ENCODE measurements around the gene ALG11.
A peak's percentile ranks its signal among the peaks of the same experiment; 100 is the strongest.
"Not testable (repeated sequence)": the region's sequence is repeated elsewhere in the genome, so short reads cannot be mapped to it uniquely, and the experiment has no call there.

ALG11 gene

GRCh38 chr13:52011632-52012511 is at the start of gene ALG11:
ALG11 (plus strand) TSS chr13:52012398; CDS start chr13:52012419, 21 bp downstream.
- peak; percentile 99 to 100 for DNase-seq (ENCODE audit: low read depth in 2 of 2, low spot score in 1 of 2)

GRCh38 chr13:51966186-51966585 is 46.0 kb upstream of the ALG11 start:
- no peak for DNase-seq (ENCODE audit: low read depth in 2 of 2, low spot score in 1 of 2)

GRCh38 chr13:51967482-51968446 is 44.4 kb upstream of the ALG11 start:
- no peak for DNase-seq (ENCODE audit: low read depth in 2 of 2, low spot score in 1 of 2)

GRCh38 chr13:51970349-51970748 is 41.8 kb upstream of the ALG11 start:
- DNase-seq (ENCODE audit: low read depth in 2 of 2, low spot score in 1 of 2) = no peak

- no peak for DNase-seq (ENCODE audit: low read depth in 2 of 2, low spot score in 1 of 2)
Observed at GRCh38 chr13:51971520-51972426, 40.4 kb upstream of the ALG11 start.

GRCh38 chr13:51974482-51974881 is 37.7 kb upstream of the ALG11 start:
- DNase-seq (ENCODE audit: low read depth in 2 of 2, low spot score in 1 of 2) = no peak

- DNase-seq (ENCODE audit: low read depth in 2 of 2, low spot score in 1 of 2) = no peak
Observed at GRCh38 chr13:51976423-51976822, 35.8 kb upstream of the ALG11 start.

- no peak for DNase-seq (ENCODE audit: low read depth in 2 of 2, low spot score in 1 of 2)
Observed at GRCh38 chr13:51976890-51977289, 35.3 kb upstream of the ALG11 start.

- DNase-seq (ENCODE audit: low read depth in 2 of 2, low spot score in 1 of 2) = no peak
Observed at GRCh38 chr13:51977625-51978024, 34.6 kb upstream of the ALG11 start.

GRCh38 chr13:51978796-51979556 is 33.2 kb upstream of the ALG11 start:
- no peak for DNase-seq (ENCODE audit: low read depth in 2 of 2, low spot score in 1 of 2)

- no peak for DNase-seq (ENCODE audit: low read depth in 2 of 2, low spot score in 1 of 2)
Observed at GRCh38 chr13:51980908-51981307, 31.3 kb upstream of the ALG11 start.

- no peak for DNase-seq (ENCODE audit: low read depth in 2 of 2, low spot score in 1 of 2)
Observed at GRCh38 chr13:51981355-51981754, 30.8 kb upstream of the ALG11 start.

- DNase-seq (ENCODE audit: low read depth in 2 of 2, low spot score in 1 of 2) = not testable (repeated sequence)
Observed at GRCh38 chr13:51983292-51983691, 28.9 kb upstream of the ALG11 start.

- not testable (repeated sequence) for DNase-seq (ENCODE audit: low read depth in 2 of 2, low spot score in 1 of 2)
Observed at GRCh38 chr13:51984904-51985303, 27.3 kb upstream of the ALG11 start.

GRCh38 chr13:51988988-51989618 is 23.1 kb upstream of the ALG11 start:
- no peak for DNase-seq (ENCODE audit: low read depth in 2 of 2, low spot score in 1 of 2)

- no peak for DNase-seq (ENCODE audit: low read depth in 2 of 2, low spot score in 1 of 2)
Observed at GRCh38 chr13:51993713-51994112, 18.5 kb upstream of the ALG11 start.

- DNase-seq (ENCODE audit: low read depth in 2 of 2, low spot score in 1 of 2) = no peak
Observed at GRCh38 chr13:51995677-51996551, 16.3 kb upstream of the ALG11 start.

GRCh38 chr13:51996641-51997040 is 15.6 kb upstream of the ALG11 start:
- DNase-seq (ENCODE audit: low read depth in 2 of 2, low spot score in 1 of 2) = no peak

- no peak for DNase-seq (ENCODE audit: low read depth in 2 of 2, low spot score in 1 of 2)
Observed at GRCh38 chr13:51997186-51997585, 15.0 kb upstream of the ALG11 start.
